GM21367 (cell line): ENCODE data around the gene CCM2.
"Not testable (repeated sequence)": the region's sequence is repeated elsewhere in the genome, so short reads cannot be mapped to it uniquely, and the experiment has no call there.

Source experiments
- ATAC-seq: cut with Tn5 transposase; IDR thresholded peaks from one replicate; pipeline ENCODE4 v1.9.1; 2021; ENCODE audit not compliant: unreplicated experiment

CCM2 gene

DNA sequence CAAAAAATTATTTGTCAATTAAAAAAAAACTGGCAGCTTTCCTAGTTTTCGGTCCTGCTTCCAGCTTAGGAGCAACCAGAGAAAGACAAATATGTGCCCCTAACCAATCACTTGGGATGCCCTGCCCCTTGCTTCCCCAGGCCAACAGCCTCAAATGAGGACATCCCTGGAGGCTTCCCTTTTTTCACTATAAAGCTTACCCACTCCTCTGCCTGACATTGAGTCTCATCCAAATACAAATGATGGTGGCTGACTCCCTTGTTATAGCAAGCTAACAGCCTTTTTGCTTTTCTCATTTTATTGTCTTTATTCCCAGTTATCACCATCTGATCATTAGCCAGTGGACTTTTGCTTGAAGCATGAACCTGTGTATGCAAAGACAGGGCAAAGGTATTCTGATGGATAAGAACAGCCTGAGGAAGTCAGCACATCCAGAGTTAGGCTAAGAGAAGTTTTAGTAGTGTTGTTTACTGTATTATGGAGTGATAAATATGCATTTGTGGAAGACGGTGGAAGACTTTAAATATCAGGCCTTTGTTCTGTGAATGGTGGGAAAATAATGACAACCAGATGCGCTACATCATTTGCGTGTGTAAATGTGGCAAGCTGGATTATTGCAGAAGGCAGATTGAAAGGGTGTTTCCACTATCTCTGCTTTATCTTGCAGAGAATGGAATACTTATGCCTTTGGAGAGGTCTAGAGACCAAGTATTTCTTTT lies 1.7 kb upstream of the CCM2 start:
- ATAC-seq = no peak

- ATAC-seq = peak; percentile 60
Observed at GRCh38 chr7:44999245-45000092, 532 bp upstream of the CCM2 start.

DNA sequence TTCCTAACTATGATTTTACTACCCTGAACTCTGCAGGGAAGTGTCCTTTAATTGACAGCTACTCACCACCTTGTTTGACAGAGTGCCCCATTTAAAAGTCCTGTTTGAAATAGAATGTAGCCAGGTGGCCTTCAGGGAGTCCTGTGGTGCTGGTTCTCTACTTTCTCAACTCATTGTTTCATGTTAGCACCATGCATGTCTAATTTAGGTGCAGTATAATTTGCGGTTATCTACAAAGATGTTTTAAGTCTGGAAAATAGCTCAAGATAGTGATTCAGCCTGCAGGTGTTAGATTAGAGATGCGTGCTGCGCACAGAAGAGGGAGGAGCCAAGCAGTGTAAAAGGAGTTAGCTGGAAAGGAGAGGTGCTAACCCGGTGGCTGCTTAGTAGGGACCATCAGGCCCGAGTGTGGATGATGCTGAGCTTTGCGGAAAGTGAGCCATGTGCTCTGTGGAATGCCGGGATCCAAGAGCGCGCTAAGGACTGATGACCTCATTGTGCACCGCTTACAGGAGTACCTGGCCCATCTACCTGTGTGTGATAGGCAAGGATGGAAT lies 1.2 kb downstream of the CCM2 start:
- ATAC-seq = peak; percentile 31

- no peak for ATAC-seq
Observed at GRCh38 chr7:45001826-45002225, 1.8 kb downstream of the CCM2 start.

- ATAC-seq = no peak
Observed at GRCh38 chr7:45003789-45004188, 3.8 kb downstream of the CCM2 start.

DNA sequence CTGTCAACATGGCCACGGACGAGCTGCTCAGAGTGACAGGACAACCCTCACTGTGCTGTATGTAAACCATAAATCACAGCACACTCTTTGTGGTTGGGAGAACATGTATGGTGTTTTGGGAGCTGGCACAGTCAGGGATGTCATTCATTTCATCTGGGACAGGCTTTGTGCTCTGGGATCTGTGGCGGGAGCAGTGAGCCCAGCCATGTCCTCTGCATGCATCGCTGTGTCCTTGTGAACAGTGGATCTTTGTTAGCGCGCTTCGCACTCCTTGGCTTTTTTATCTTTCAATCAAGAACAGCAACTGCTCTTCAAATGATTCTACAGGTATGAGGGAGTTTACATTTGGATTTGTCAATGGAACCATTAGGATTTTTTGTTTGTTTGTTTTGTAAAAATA lies 7.1 kb downstream of the CCM2 start:
- no peak for ATAC-seq

GRCh38 chr7:45007571-45008328 lies 7.7 kb downstream of the CCM2 start:
- ATAC-seq = no peak

DNA sequence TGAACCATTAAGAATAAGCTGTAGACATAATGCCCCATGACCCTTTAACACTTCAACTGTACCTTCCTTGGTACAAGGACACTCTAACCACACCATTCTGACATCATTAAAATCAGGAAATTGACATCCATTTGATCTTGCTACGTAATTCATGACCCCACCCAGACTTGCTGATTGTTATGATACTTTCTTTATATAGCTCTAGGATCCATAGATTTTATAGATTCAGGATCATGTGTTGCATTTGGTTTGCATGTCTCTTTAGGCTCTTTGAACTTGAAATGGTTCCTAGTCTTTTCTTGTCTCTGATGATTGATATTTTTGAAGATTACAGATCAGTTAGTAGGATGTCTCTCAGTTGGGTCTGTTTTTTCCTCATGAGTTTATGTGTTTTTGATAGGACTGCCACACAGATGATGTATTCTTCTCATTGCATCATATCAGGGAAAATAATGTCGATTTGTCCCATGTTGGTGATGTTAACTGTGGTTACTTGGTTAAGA lies 13.5 kb downstream of the CCM2 start:
- ATAC-seq = no peak

- ATAC-seq = no peak
Observed at GRCh38 chr7:45015313-45015712, 15.3 kb downstream of the CCM2 start.

- ATAC-seq = no peak
Observed at GRCh38 chr7:45017253-45017652, 17.3 kb downstream of the CCM2 start.

DNA sequence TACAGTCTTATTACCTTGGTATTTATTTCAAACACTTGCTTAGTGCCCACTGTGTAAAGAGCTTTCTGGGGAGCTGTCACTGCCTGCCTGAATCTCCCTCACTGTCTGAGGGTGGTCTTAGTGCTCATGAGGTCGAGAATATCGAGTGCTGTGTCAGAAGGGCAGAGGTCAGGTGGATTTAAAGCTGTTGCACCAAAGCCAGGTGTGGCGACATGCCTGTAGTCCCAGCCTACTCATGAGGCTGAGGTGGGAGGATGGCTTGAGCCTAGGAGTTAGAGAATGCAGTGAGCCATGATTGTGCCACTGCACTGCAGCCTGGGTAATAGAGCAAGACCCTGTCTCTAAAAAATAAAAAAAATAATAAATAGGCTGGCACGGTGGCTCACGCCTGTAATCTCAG lies 20.9 kb downstream of the CCM2 start:
- no peak for ATAC-seq

DNA sequence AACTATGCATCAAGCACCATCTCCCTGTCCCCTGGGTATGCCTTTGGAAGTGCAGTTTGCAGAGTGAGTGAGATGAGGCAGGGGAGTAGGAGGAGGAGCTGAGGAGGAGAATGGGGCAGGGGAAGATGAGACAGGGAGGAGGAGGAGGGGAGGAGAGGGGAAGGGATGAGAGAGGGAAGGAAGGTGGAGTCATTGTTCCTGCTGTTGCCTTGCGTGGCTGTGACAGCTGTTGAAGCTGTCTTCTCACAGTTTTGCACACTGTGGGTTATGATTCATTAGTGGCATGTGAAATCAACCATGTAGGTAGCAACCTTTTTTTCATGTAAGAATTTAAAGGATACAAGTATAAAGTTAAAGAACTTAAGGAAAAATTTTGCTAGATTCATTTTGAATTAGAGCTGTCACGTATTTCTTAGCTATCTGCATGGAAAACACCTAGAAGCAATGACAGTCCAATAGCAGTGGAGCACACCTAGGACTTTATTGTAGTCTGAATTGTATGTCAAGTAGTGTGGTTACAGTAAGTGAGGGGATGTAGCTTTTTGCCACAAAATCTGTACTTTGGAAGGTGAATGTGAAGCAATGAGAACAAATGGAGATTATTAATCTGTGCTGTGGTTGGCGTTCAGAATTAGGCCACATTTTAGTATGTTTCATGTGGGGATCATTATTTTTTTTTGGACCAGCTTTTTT lies 21.7 kb downstream of the CCM2 start:
- peak; percentile 66 for ATAC-seq

- no peak for ATAC-seq
Observed at GRCh38 chr7:45024126-45024744, 24.2 kb downstream of the CCM2 start.

DNA sequence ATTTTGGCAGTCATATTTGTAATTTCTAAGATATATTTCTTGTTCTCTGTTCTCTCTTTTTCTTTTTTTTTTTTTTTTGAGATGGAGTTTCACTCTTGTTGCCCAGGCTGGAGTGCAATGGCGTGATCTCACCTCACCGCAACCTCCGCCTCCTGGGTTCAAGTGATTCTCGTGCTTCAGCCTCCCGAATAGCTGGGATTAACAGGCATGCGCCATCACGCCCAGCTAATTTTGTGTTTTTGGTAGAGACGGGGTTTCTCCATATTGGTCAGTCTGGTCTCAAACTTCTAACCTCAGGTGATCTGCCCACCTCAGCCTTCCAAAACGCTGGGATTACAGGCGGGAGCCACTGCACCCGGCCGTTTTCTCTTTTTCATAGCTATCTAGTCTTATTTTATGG lies 25.5 kb downstream of the CCM2 start:
- ATAC-seq = not testable (repeated sequence)

DNA sequence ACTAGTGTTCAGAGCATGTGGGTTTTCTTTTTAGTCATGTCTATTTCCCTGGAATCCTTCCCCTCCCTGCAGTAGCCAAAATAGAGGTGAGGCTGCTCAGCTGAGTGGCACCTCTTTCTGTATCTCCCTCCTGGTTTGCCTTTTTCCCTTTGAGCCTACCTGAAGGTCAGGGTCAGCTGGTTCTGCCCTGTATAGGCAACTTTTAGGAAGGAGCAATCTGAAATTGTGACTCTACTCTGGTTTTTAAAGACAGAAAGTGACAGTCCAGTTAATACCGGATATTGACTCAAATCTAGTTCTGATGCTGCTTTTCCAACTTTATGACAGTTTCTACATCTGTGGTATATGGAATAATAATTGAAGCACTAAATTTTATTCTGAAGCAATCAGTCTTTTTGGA lies 26.0 kb downstream of the CCM2 start:
- no peak for ATAC-seq

DNA sequence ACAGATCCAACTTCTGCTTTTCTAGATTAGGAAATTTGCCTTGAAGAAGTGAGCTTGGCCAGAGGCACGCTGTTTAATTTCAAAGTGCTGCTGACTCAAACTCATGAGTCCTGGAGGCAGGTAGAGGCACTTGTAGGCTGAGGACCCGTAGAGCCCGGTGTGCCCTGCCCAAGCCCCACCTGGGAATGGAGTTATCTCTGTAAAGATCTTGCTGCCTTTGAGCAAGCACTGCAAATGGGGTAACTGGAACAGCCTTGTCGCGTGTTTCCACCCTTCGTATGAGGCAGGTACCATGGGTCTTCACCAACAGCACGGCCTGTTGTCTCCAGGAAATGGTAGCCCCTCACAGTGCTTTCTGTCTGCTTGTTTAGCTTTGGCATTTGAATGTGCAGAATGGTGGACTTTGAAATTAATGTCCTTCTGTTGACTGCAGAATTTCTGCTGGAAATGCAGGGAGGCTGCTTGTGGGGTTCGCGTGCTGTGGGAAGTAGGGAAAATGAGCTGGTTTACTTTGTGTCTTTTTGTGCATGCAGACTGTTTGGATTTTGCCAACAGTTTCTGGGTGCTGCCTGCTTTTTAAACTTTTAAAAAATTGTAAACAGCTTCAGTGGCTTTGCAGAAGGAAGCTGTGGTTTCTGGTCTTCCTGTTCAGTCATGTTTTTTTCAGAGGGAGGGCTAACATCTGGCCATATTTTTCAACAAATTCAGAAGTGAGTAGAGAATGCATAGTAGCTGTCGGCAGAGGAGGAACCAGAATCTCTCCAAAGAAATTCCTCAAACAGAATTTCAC lies 27.2 kb downstream of the CCM2 start:
- no peak for ATAC-seq

GRCh38 chr7:45027774-45028114 lies 27.7 kb downstream of the CCM2 start:
- ATAC-seq = no peak

- no peak for ATAC-seq
Observed at GRCh38 chr7:45028138-45028919, 28.3 kb downstream of the CCM2 start.

DNA sequence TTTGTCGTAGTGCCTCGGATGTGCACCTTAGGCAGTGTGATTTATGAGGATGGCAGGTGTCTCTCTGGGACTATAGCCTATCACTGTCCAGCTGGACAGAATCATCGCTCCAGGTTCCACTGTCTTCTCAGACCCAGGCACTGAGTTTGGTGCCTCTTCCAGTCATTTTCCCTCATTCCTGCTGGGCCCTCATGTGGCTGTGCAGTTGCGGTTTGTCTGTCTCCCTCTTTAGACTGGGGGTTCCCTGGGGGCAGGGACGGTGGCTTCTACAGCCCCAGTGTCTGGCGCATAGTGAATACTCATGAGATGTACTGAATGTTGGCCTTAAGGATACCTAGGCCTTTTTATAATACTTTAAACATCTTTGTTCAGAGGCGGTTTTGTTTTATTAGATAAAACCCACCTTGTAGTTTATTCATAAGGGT lies 28.9 kb downstream of the CCM2 start:
- no peak for ATAC-seq
